Measurements from ENCODE around the gene NCBP1.
A peak's percentile ranks its signal among the peaks of the same experiment; 100 is the strongest.
"Not testable (repeated sequence)": the region's sequence is repeated elsewhere in the genome, so short reads cannot be mapped to it uniquely, and the experiment has no call there.

Gene NCBP1, protein sequence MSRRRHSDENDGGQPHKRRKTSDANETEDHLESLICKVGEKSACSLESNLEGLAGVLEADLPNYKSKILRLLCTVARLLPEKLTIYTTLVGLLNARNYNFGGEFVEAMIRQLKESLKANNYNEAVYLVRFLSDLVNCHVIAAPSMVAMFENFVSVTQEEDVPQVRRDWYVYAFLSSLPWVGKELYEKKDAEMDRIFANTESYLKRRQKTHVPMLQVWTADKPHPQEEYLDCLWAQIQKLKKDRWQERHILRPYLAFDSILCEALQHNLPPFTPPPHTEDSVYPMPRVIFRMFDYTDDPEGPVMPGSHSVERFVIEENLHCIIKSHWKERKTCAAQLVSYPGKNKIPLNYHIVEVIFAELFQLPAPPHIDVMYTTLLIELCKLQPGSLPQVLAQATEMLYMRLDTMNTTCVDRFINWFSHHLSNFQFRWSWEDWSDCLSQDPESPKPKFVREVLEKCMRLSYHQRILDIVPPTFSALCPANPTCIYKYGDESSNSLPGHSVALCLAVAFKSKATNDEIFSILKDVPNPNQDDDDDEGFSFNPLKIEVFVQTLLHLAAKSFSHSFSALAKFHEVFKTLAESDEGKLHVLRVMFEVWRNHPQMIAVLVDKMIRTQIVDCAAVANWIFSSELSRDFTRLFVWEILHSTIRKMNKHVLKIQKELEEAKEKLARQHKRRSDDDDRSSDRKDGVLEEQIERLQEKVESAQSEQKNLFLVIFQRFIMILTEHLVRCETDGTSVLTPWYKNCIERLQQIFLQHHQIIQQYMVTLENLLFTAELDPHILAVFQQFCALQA

DNA sequence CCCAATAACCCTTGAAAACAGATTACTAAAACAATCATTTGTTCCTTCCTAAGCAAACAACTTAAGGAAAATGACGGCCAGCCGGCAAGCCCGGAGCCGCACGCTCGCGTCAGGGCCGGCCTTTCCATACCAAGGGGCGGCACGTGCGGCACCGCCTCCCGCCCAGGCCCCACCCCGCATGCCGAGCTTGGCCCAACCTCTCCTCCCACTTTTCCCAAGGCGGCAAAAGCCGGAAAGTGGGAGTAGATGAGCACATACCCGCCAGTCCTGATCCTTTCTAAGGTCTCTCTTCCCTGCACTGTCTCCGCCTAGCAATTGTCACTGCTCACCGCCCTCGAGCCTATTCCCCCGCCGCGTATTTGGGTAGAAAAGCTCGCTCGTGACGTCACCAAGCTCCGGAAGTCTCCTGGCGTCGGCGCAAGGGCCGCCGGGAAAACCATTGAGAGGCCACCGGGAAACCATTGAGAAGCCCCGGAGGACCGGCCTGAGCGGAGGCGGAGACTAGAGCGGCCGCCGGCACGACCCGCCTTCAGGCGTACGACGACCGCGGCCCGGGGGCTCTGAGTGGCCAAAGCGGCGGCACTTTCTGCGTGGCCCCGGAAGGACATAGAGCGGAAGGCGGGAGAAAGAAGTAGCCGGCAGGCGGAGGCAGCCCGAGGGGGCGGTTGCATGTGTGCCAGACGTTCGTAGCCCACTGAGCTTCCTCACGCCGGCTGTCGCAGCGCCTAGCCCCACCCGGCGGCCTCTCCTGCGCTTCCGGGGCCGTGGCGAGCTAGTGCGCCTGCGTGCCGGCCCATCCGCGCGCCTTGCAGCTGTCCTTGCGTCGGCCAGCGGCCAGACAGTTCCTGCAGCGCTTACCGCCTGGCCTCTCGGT, at the start of gene NCBP1, which contains the start of gene TSTD2:
Gene NCBP1, plus strand, starts transcription at position 837 of the 874 bp plus-strand sequence. CDS start 61 bp downstream, outside the sequence.
Gene TSTD2, minus strand, starts transcription at position 384 of the 874 bp plus-strand sequence. CDS start 5,806 bp downstream, outside the sequence.
- Mint-ChIP-seq H3K9me3 (no peaks in the 10 kb centered on the region), H3K27ac (peak within 1 kb of the TSS; percentile 99), H3K27me3 (no peaks in the 10 kb centered on the region), H3K36me3 (ENCODE audit: low read depth) (peaks cover 30% of the 10 kb centered on the region), H3K4me3 (peak within 1 kb of the TSS; percentile 98), H3K4me1 (ENCODE audit: low read depth) (peaks cover 52% of the 10 kb centered on the region)
- intact Hi-C loops (cut with micrococcal nuclease) = loop anchor here (5.0 kb wide), 2 partner anchors 289 to 624 kb away; partner anchors contain the start of genes TBC1D2 and TRMO

DNA sequence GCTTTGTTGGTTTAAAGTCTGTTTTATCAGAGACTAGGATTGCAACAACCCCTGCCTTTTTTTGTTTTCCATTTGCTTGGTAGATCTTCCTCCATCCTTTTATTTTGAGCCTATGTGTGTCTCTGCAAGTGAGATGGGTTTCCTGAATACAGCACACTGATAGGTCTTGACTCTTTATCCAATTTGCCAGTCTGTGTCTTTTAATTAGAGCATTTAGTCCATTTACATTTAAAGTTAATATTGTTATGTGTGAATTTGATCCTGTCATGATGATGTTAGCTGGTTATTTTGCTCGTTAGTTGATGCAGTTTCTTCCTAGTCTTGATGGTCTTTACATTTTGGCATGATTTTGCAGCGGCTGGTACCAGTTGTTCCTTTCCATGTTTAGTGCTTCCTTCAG, 48.8 kb upstream of the NCBP1 start:
- H3K27ac Mint-ChIP-seq; H3K36me3 Mint-ChIP-seq (ENCODE audit: low read depth); H3K4me3 Mint-ChIP-seq; H3K27me3 Mint-ChIP-seq; intact Hi-C loops (cut with micrococcal nuclease); H3K4me1 Mint-ChIP-seq (ENCODE audit: low read depth); H3K9me3 Mint-ChIP-seq: not testable (repeated sequence)

DNA sequence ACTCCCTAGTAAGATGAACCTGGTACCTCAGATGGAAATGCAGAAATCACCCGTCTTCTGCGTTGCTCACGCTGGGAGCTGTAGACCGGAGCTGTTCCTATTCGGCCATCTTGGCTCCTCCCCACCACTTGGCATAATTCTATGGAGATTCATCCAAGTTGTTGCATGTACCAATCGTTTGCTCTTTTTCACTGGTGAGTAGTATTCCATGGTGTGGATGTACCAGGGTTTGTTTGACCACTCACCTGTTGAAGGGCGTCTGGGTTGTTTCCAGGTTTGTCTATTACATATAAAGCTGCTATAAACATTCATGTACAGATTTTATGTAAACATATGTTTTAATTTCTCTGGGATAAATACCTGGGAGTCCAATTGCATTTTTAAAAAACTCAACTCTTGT, 46.7 kb upstream of the NCBP1 start:
- H3K27ac Mint-ChIP-seq; H3K4me3 Mint-ChIP-seq; H3K9me3 Mint-ChIP-seq; H3K27me3 Mint-ChIP-seq; H3K36me3 Mint-ChIP-seq (ENCODE audit: low read depth); H3K4me1 Mint-ChIP-seq (ENCODE audit: low read depth); intact Hi-C loops (cut with micrococcal nuclease): not testable (repeated sequence)

DNA sequence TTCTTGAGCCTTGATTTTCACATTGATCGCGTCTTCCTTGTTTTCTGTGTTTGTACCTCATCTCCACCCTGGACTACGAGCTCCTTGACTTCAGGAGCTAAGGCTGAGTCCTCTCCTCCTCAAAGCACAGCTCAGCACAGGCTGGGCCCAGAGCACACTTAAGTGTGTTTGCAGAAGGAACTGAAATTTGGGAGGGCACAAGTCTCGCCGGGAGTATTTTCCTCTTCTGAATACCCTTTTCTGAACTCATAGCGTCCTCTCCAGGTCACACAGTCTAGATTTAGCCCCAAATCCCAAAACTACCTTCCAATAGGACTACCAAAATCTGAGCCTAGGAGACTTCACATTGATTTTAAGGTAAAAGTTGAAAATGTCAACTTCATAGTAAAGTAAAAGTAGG, 42.1 kb upstream of the NCBP1 start:
- Mint-ChIP-seq H3K27ac (no peak overlapping the region), H3K27me3 (peaks cover 2% of the 10 kb centered on the region), H3K4me1 (ENCODE audit: low read depth) (peaks cover 6% of the 10 kb centered on the region), H3K36me3 (ENCODE audit: low read depth) (no peaks in the 10 kb centered on the region), H3K9me3 (no peaks in the 10 kb centered on the region), H3K4me3 (no peak overlapping the region)
- intact Hi-C loops (cut with micrococcal nuclease) = loop anchor here (10.0 kb wide), 1 partner anchor 737 kb away; the partner anchor contains the start of gene ZNF782

DNA sequence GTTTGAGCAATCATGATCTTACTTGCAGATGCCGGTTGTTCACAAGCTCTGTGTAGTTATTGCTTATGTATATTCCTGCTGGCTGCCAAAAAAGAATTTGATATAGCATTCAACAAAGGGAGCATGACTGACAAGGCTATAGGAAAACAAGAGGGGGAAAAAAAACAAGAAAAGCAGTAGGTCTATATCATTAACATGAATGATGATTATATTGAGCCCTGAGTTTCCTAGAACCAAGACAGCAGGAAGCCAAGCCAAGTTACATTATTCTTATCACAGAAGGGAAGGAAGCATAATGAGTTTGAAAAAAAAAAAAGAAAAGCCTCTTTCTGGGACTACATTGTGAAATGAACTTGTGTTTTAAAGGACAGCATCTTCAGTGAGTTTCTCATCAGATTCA, 41.5 kb upstream of the NCBP1 start:
- Mint-ChIP-seq H3K4me1 (ENCODE audit: low read depth) (peaks cover 10% of the 10 kb centered on the region), H3K9me3 (no peaks in the 10 kb centered on the region), H3K4me3 (no peak overlapping the region), H3K36me3 (ENCODE audit: low read depth) (no peaks in the 10 kb centered on the region), H3K27ac (no peak overlapping the region), H3K27me3 (peaks cover 2% of the 10 kb centered on the region)
- intact Hi-C loops (cut with micrococcal nuclease) = loop anchor here (10.0 kb wide), 1 partner anchor 737 kb away; the partner anchor contains the start of gene ZNF782

DNA sequence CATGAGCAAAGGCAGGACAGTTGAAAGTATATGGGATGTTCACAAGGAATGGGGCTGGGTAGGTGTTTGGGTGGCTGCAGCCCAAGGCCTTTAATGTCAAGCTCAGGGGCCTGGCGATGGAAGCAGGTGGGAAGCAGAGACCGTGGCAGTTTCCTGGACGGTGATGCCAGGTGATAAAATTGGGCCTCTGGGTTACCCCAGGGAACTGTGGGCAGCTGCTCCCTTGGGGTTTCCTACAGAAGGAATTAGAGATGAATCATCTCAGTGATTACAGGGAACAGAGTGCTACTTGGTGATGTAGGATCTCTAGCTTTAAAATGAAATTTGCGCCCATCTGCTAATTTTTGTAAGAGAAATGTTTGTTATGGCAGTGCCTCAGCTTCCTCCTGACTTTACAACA, 39.7 kb upstream of the NCBP1 start:
- Mint-ChIP-seq H3K4me1 (ENCODE audit: low read depth) (peaks cover 18% of the 10 kb centered on the region), H3K27me3 (peaks cover 2% of the 10 kb centered on the region), H3K36me3 (ENCODE audit: low read depth) (no peaks in the 10 kb centered on the region), H3K4me3 (no peak overlapping the region), H3K27ac (no peak overlapping the region), H3K9me3 (no peaks in the 10 kb centered on the region)
- intact Hi-C loops (cut with micrococcal nuclease) = loop anchor here (10.0 kb wide), 1 partner anchor 739 kb away; the partner anchor contains the start of gene ZNF782

DNA sequence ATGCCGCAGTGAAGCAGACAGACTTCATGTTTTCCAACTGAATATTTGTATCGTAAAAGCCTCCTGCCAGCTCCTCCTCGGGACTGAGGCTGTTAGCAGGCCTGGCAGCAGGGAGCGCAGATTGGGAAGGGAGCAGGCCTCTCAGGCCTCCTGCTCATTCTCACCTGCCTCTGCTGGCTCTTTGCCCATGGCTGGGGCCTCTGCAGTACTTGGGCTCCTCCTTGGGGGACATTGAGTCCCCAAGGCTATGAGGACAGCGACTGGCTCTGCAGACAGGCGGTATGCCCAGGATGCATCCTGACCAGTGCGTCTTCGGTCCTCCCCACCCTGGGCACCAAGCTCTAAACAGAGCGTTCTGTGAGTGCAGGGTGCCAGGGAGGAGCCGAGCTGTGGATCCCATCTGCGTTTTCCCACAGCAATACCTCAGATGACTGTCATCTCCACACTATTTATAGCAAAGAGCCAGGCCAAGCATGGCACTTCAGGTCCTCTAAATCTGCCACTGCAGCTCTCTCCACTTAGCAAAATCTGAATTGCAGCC, 39.2 kb upstream of the NCBP1 start:
- Mint-ChIP-seq H3K4me3 (no peak overlapping the region), H3K9me3 (no peaks in the 10 kb centered on the region), H3K4me1 (ENCODE audit: low read depth) (peaks cover 19% of the 10 kb centered on the region), H3K27me3 (peaks cover 2% of the 10 kb centered on the region), H3K36me3 (ENCODE audit: low read depth) (no peaks in the 10 kb centered on the region), H3K27ac (no peak overlapping the region)
- intact Hi-C loops (cut with micrococcal nuclease) = loop anchor here (10.0 kb wide), 1 partner anchor 740 kb away; the partner anchor contains the start of gene ZNF782

DNA sequence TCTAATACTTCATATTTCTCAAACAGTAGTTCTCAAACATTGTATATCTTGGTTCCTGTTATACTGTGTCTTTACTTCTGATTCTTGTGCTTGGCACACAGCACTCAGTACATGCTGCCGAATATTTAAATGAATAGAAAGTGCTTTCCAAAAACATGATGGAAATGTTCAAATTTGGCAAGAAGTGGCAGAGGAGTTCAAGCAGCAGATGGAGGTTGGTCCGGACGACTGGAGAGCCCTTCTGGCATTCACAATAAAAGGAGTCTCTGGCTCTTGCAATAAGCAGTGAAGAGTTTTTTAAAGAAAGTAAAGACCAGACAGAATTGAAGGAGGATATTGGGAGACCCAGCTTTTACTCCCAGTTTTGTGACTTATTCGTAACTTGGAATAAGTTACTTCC, 36.7 kb upstream of the NCBP1 start:
- Mint-ChIP-seq H3K4me3 (no peak overlapping the region), H3K36me3 (ENCODE audit: low read depth) (peaks cover 21% of the 10 kb centered on the region), H3K27ac (no peak overlapping the region), H3K27me3 (peaks cover 2% of the 10 kb centered on the region), H3K4me1 (ENCODE audit: low read depth) (peaks cover 13% of the 10 kb centered on the region), H3K9me3 (no peaks in the 10 kb centered on the region)
- intact Hi-C loops (cut with micrococcal nuclease) = loop anchor here (10.0 kb wide), 1 partner anchor 742 kb away; the partner anchor contains the start of gene ZNF782

DNA sequence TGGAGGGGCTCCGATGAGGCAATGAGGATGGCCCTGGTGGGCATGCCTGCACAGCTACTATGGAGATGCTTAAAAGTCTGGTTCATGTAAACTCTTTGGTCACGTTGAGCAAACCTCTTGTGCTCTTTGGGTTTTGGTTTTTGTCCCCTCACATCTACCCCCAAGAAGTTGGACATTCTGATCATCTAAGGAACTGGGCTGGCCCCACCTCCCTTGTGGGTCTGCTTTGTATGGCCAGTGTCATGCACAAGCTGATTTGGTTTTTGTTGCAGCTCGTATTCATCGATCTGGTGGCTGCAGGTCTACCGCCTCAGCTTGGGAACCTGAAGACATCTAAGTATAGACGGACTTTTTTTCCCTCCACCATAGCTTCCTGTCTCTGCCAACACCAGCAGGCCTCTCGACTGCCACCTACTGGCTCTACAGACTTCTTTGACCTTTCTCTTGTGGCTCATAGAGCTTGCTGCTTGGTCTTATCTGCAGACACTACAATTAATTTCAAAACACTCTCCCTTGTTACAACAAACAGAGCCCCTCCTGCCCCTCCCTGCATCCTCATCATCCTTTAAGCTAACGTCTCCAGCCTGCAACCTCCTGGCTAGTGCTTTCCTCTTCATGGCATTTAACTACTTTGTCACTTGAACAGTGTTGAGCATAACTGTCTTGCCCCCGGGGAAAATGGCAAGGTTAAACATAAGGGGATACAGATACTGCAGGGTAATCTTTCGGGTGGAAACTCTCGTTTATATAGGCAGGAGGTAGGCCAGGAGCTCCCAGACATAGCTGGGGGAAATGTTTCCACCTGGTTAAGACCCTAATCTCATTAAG, 34.9 kb upstream of the NCBP1 start:
- no peak overlapping the region for H3K27ac Mint-ChIP-seq
- no peaks in the 10 kb centered on the region for H3K9me3 Mint-ChIP-seq
- H3K27me3 Mint-ChIP-seq = peaks cover 2% of the 10 kb centered on the region
- H3K4me3 Mint-ChIP-seq = no peak overlapping the region
- intact Hi-C loops (cut with micrococcal nuclease) = loop anchor here (1.0 to 10.0 kb wide), 3 partner anchors 129 to 744 kb away; partner anchors contain the start of gene ZNF782
- peaks cover 13% of the 10 kb centered on the region for H3K4me1 Mint-ChIP-seq (ENCODE audit: low read depth)
- peaks cover 39% of the 10 kb centered on the region for H3K36me3 Mint-ChIP-seq (ENCODE audit: low read depth)

DNA sequence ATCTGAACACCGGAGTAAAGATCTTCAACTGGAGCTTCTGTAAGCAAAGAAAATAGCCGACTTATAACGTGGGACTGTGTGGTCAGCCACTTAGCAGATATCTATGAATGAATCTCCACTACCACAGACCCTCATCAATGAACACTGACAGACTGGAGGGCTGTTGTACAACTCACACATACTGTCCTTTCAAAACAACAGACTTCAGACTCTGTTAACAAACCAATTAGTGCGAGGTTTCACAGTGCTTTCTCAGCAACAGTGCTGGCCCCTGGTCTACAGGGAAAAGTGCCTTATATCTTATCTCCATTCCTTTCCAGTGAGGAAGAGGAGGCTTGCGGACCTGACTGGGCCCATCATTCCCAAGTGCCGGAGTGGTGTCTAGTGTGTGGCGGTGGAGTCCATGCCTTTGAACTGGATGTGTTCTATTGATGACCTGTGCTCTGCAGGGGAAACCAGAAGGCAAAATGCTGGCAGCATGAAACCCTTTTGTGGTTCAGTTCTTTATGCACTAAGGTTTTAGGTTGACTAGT, 34.2 kb upstream of the NCBP1 start:
- intact Hi-C loops (cut with micrococcal nuclease) = loop anchor here (10.0 kb wide), 1 partner anchor 745 kb away; the partner anchor contains the start of gene ZNF782
- Mint-ChIP-seq H3K27ac (no peak overlapping the region), H3K4me3 (no peak overlapping the region), H3K36me3 (ENCODE audit: low read depth) (peaks cover 46% of the 10 kb centered on the region), H3K4me1 (ENCODE audit: low read depth) (peaks cover 13% of the 10 kb centered on the region), H3K9me3 (no peaks in the 10 kb centered on the region), H3K27me3 (peaks cover 2% of the 10 kb centered on the region)

DNA sequence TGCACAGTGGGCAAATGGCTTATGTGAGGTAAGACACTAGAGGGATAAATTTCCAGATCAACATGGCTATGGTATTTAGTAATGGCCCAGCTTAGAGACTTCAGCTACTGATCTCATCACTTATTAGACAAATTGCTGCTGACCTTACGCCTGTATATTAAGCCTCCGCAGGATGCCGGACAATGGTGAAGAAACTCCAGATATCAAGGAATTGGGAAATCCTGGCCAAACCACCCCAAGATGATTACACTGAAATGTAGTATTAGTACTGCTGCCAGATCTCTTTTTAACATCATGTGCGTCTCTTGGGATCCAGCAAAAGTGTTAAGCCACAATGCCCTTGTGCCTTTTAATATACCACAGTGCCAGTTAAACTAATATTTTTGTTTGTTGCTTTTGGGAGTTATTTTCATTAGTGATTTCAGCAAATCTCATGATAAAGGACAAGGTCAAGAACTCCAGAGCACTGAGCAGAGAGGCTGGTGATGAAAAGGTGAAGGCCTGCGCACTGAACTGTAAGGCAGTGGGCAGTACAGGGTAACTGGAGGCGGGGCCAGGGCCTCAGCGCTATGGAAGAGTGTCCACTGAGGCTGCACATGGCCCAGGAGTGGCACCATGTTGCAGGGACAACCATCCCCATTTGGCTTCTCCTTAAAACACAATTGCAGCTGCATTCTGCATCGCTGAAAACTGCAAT, 32.9 kb upstream of the NCBP1 start:
- Mint-ChIP-seq H3K4me3 (no peak overlapping the region), H3K36me3 (ENCODE audit: low read depth) (peaks cover 59% of the 10 kb centered on the region), H3K9me3 (no peaks in the 10 kb centered on the region), H3K27me3 (peaks cover 2% of the 10 kb centered on the region), H3K27ac (no peak overlapping the region), H3K4me1 (ENCODE audit: low read depth) (peaks cover 13% of the 10 kb centered on the region)
- intact Hi-C loops (cut with micrococcal nuclease) = no loop called here

Measured in dendritic cell treated with granulocyte-macrophage colony-stimulating factor and Interleukin-4, amounts not matched to agents 40 ng/mL and 50 ng/mL, for 4 days (primary cell).